ENCODE data around the gene KIRREL3.

DNA sequence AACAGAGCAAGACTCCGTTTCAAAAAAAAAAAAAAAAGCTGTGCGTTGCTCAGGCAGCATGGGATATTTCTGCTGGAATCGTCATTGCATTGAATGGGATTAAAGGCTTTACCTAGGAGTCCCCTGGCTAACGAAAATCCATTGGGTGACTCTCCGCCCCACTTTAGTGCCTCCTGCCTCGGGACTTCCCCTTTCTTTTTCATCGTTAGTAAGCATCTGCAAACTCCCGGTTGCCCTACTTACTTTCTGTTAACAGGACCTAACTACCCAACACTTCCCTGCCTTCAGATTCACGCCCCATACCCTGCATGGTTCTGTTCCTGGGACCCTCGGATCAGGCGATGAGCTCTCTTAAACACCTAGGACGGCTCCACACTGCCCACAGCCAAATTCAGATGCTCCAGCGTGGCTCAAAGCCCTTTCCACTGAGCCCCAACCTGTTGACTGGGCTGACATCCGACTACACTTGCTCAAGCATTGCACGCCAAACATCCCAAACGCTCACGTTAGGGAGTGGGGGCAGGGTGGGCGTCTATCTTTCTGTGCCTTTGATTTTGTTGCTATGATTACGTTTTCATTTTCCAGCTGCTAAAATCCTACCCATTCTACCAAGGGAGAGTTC lies 501.3 kb downstream of the KIRREL3 start:
- no peak for TF ChIP-seq POLR2AphosphoS5 (IDR thresholded peaks at IDR 0.05; ENCODE audit: borderline replicate concordance, low read depth, low read length)
- TF ChIP-seq EZH2 (IDR thresholded peaks at IDR 0.05): no peak

Measured in SK-N-MC (cell line).